T-helper 9 cell (primary cell): Measurements from ENCODE around the gene EN2.
A peak's percentile ranks its signal among the peaks of the same experiment; 100 is the strongest.

Source experiments
- DNase-seq: peaks from one replicate; pipeline ENCODE4 v3.0.0-alpha.2; 2020
- total RNA-seq, 2 donors: gene quantifications; one replicate each; lab custom pipeline; 2026; lab: John Stamatoyannopoulos, UW

Gene EN2
- 0 to 0.14 reads per million in 2 donors for total RNA-seq

- DNase-seq = no peak
Observed at GRCh38 chr7:155458111-155458877, at the start of gene EN2. Gene EN2, plus strand, starts transcription at chr7:155458129. Its CDS starts 249 bp downstream, at chr7:155458378.

- DNase-seq = no peak
Observed at GRCh38 chr7:155408651-155409586, 49.0 kb upstream of the EN2 start.

- no peak for DNase-seq
Observed at GRCh38 chr7:155409980-155410379, 47.9 kb upstream of the EN2 start.

GRCh38 chr7:155410431-155410830 lies 47.5 kb upstream of the EN2 start:
- no peak for DNase-seq

- DNase-seq = no peak
Observed at GRCh38 chr7:155411718-155412415, 46.1 kb upstream of the EN2 start.

- peak; percentile 9 for DNase-seq
Observed at GRCh38 chr7:155412416-155413253, 45.3 kb upstream of the EN2 start.

GRCh38 chr7:155414547-155415492 lies 43.1 kb upstream of the EN2 start:
- no peak for DNase-seq

GRCh38 chr7:155416646-155417380 lies 41.1 kb upstream of the EN2 start:
- DNase-seq = no peak

GRCh38 chr7:155418304-155418703 lies 39.6 kb upstream of the EN2 start:
- DNase-seq = no peak

GRCh38 chr7:155418941-155419755 lies 38.8 kb upstream of the EN2 start:
- no peak for DNase-seq

- no peak for DNase-seq
Observed at GRCh38 chr7:155420116-155420515, 37.8 kb upstream of the EN2 start.

- DNase-seq = no peak
Observed at GRCh38 chr7:155422151-155422550, 35.8 kb upstream of the EN2 start.

- DNase-seq = no peak
Observed at GRCh38 chr7:155422599-155423336, 35.2 kb upstream of the EN2 start.

- no peak for DNase-seq
Observed at GRCh38 chr7:155423337-155424285, 34.3 kb upstream of the EN2 start.

- no peak for DNase-seq
Observed at GRCh38 chr7:155424301-155425010, 33.5 kb upstream of the EN2 start.

- DNase-seq = no peak
Observed at GRCh38 chr7:155425011-155425340, 33.0 kb upstream of the EN2 start.

GRCh38 chr7:155425887-155426286 lies 32.0 kb upstream of the EN2 start:
- no peak for DNase-seq
